Measurements from ENCODE around the gene HHLA2.

DNA sequence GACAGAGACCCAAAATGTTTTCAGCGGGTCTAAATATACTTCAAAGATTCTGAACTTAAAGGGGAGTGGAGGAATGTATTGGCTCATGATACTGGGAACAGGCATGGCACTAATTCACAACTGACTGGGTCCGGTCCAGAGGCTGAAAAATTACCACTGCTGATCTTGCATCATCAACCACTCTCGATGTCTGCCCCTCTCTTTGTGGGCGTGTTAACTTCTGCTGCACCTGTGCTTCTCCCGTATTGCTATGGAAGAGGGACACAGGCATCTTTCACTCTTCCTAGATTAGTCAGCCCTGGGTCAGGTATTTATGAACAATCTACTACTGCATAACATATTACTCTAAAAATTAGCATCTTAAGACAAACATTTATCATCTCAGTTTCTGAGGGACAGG lies 33.2 kb downstream of the HHLA2 start:
- TF ChIP-seq, protein P1, sequence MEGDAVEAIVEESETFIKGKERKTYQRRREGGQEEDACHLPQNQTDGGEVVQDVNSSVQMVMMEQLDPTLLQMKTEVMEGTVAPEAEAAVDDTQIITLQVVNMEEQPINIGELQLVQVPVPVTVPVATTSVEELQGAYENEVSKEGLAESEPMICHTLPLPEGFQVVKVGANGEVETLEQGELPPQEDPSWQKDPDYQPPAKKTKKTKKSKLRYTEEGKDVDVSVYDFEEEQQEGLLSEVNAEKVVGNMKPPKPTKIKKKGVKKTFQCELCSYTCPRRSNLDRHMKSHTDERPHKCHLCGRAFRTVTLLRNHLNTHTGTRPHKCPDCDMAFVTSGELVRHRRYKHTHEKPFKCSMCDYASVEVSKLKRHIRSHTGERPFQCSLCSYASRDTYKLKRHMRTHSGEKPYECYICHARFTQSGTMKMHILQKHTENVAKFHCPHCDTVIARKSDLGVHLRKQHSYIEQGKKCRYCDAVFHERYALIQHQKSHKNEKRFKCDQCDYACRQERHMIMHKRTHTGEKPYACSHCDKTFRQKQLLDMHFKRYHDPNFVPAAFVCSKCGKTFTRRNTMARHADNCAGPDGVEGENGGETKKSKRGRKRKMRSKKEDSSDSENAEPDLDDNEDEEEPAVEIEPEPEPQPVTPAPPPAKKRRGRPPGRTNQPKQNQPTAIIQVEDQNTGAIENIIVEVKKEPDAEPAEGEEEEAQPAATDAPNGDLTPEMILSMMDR (IDR thresholded peaks at IDR 0.05; ENCODE audit: low read depth, low read length): no peak
- TF ChIP-seq MAX (IDR thresholded peaks at IDR 0.05; ENCODE audit: low read depth, low read length): no peak

Measured in NB4 (cell line).